GM13976 (cell line): ENCODE results near the gene COL4A6.

Experiments used
- DNase-seq: peaks from one replicate; pipeline ENCODE4 v3.0.0; 2012; ENCODE audit warnings: low spot score
- CTCF ChIP-seq: IDR thresholded peaks from 2 replicates; pipeline ENCODE4 v1.5.1; 2012; ENCODE audit warnings: borderline replicate concordance, mild to moderate bottlenecking; ENCODE audit not compliant: insufficient read depth; ENCODE audit errors: extremely low read depth, missing control alignments, control extremely low read depth
- in situ Hi-C: fragments of 300-500 bp; cut with MboI; formaldehyde crosslinking; loops from one replicate; pipeline ENCODE4 v1.12.0; 2022; ENCODE audit warnings: low sequenced_read_pairs, mixed read lengths, inconsistent platforms; ENCODE audit not compliant: unreplicated experiment

The COL4A6 gene

GRCh38 chrX:108117988-108118387, 320.2 kb downstream of the COL4A6 start:
- DNase-seq = no peak
- in situ Hi-C loops = no loop called here
- TF ChIP-seq CTCF = no peak

GRCh38 chrX:108114541-108114940, 323.7 kb downstream of the COL4A6 start:
- no peak for TF ChIP-seq CTCF
- DNase-seq = no peak
- in situ Hi-C loops = no loop called here
